Smooth muscle cell (in vitro differentiated cells): Measurements from ENCODE around the gene CFTR. TPM values are rescaled to one million over a fixed set of nuclear protein-coding genes. Genes with fewer than 3 reads are reported as not detected.

Experiments
- DNase-seq: peaks from one replicate; lab custom pipeline; 2025; ENCODE audit not compliant: unreplicated experiment; lab: John Stamatoyannopoulos, UW
- H2AFZ ChIP-seq: fragments of 200-600 bp; sonication (generic); 2 replicates; pipeline ENCODE4 v1.6.0; 2016; ENCODE audit warnings: antibody characterized with exemption, low read depth, mild to moderate bottlenecking
- H3F3A ChIP-seq: fragments of 200-600 bp; sonication (generic); 2 replicates; pipeline ENCODE4 v1.6.0; 2017; ENCODE audit warnings: antibody characterized with exemption, low read depth
- H3K27ac ChIP-seq: fragments of 200-600 bp; sonication (generic); 2 replicates; pipeline ENCODE4 v1.5.1; 2016; ENCODE audit warnings: low read depth, mild to moderate bottlenecking
- H3K27me3 ChIP-seq: fragments of 200-600 bp; sonication (generic); 2 replicates; pipeline ENCODE4 v1.6.1; 2016; ENCODE audit warnings: low read depth, mild to moderate bottlenecking
- H3K36me3 ChIP-seq: fragments of 200-600 bp; sonication (generic); 2 replicates; pipeline ENCODE4 v1.5.1; 2016; ENCODE audit warnings: low read depth
- H3K4me1 ChIP-seq: fragments of 200-600 bp; sonication (generic); 2 replicates; pipeline ENCODE4 v1.5.1; 2016; ENCODE audit warnings: low read depth
- H3K4me2 ChIP-seq: fragments of 200-600 bp; sonication (generic); 2 replicates; pipeline ENCODE4 v1.6.0; 2016; ENCODE audit warnings: mild to moderate bottlenecking
- H3K4me3 ChIP-seq: fragments of 200-600 bp; sonication (generic); 2 replicates; pipeline ENCODE4 v1.5.1; 2016; ENCODE audit warnings: mild to moderate bottlenecking
- H3K79me2 ChIP-seq: fragments of 200-600 bp; sonication (generic); 2 replicates; pipeline ENCODE4 v1.6.0; 2016; ENCODE audit warnings: low read depth, mild to moderate bottlenecking
- H3K9ac ChIP-seq: fragments of 200-600 bp; sonication (generic); 2 replicates; pipeline ENCODE4 v1.6.0; 2016; ENCODE audit warnings: low read depth
- H3K9me3 ChIP-seq: fragments of 200-600 bp; sonication (generic); replicated peaks from 2 replicates; pipeline ENCODE4 v1.5.1; 2016; ENCODE audit warnings: low read depth
- H4K20me1 ChIP-seq: fragments of 200-600 bp; sonication (generic); 2 replicates; pipeline ENCODE4 v1.6.0; 2016; ENCODE audit warnings: low read depth
- CTCF ChIP-seq: fragments of 200-600 bp; sonication (generic); IDR thresholded peaks from 2 replicates; pipeline ENCODE4 v1.5.1; 2017; ENCODE audit warnings: borderline replicate concordance, mild to moderate bottlenecking, antibody characterized with exemption; ENCODE audit not compliant: insufficient read depth, poor library complexity, severe bottlenecking
- WGBS: methylation state at CpG from one replicate; pipeline ENCODE4 v1.1.7; 2016; ENCODE audit warnings: low lambda C conversion rate; 5-methylcytosine and 5-hydroxymethylcytosine counted together
- polyA plus RNA-seq: library from polyadenylated mRNA; unstranded; fragments of >200 nt; fragmentation: Nextera tagmentation; extraction: Ambion mirVana; gene quantifications from 2 replicates; pipeline ENCODE4 v1.2.1, GENCODE V29; 2016
- total RNA-seq: library from RNA; depleted of rRNA; stranded (reverse); fragments of >200 nt; gene quantifications from 2 replicates; pipeline ENCODE4 v1.2.3, GENCODE V29; 2014

CFTR gene
- total and polyA plus RNA-seq, 2 experiments from 2014 or later: 0.53 to 1.6 TPM

GRCh38 chr7:117468174-117468573 lies 11.7 kb upstream of the CFTR start:
- H4K20me1 ChIP-seq: no peaks in the 10 kb centered on the region
- H3K4me3 ChIP-seq: no peak overlapping the region
- no peak for TF ChIP-seq CTCF
- H3K27me3 ChIP-seq: no peaks in the 10 kb centered on the region
- H3K27ac ChIP-seq: no peak overlapping the region
- H2AFZ ChIP-seq: no peak overlapping the region
- WGBS: 80% methylated on average over 2 of the region's 2 CpGs
- no peak overlapping the region for H3K9ac ChIP-seq
- no peaks in the 10 kb centered on the region for H3K4me1 ChIP-seq
- no peak for DNase-seq
- no peaks in the 10 kb centered on the region for H3F3A ChIP-seq
- no peaks in the 10 kb centered on the region for H3K36me3 ChIP-seq
- H3K9me3 ChIP-seq: no peaks in the 10 kb centered on the region
- H3K79me2 ChIP-seq: no peaks in the 10 kb centered on the region
- no peak overlapping the region for H3K4me2 ChIP-seq

- H3K9me3 ChIP-seq: no peaks in the 10 kb centered on the region
- no peak overlapping the region for H3K4me3 ChIP-seq
- H3K79me2 ChIP-seq: no peaks in the 10 kb centered on the region
- H3K27ac ChIP-seq: no peak overlapping the region
- no peaks in the 10 kb centered on the region for H3K36me3 ChIP-seq
- no peak overlapping the region for H3K9ac ChIP-seq
- no peaks in the 10 kb centered on the region for H3K27me3 ChIP-seq
- no peaks in the 10 kb centered on the region for H3K4me1 ChIP-seq
- no peaks in the 10 kb centered on the region for H4K20me1 ChIP-seq
- no peak for TF ChIP-seq CTCF
- 84% methylated on average over 5 of the region's 5 CpGs for WGBS
- no peak overlapping the region for H3K4me2 ChIP-seq
- no peak for DNase-seq
- no peaks in the 10 kb centered on the region for H3F3A ChIP-seq
- H2AFZ ChIP-seq: no peak overlapping the region
These were observed 9.0 kb upstream of the CFTR start for GRCh38 chr7:117470777-117471176.

- Histone ChIP-seq H3K27me3 (no peaks in the 10 kb centered on the region), H3K36me3 (no peaks in the 10 kb centered on the region), H2AFZ (no peak overlapping the region), H3K4me3 (no peak overlapping the region), H3K79me2 (no peaks in the 10 kb centered on the region), H3K4me2 (no peak overlapping the region), H3K4me1 (no peaks in the 10 kb centered on the region), H3K9ac (no peak overlapping the region), H3K9me3 (no peaks in the 10 kb centered on the region), H3K27ac (no peak overlapping the region), H4K20me1 (no peaks in the 10 kb centered on the region), H3F3A (no peaks in the 10 kb centered on the region)
- no peak for DNase-seq
- no peak for TF ChIP-seq CTCF
These were observed 7.5 kb upstream of the CFTR start for GRCh38 chr7:117472335-117472734.

GRCh38 chr7:117476557-117477215 lies 3.1 kb upstream of the CFTR start:
- H3F3A ChIP-seq: no peaks in the 10 kb centered on the region
- H2AFZ ChIP-seq: no peak overlapping the region
- H3K4me1 ChIP-seq: peaks cover 6% of the 10 kb centered on the region
- H4K20me1 ChIP-seq: no peaks in the 10 kb centered on the region
- DNase-seq: no peak
- H3K27ac ChIP-seq: no peak overlapping the region
- H3K27me3 ChIP-seq: peaks cover 42% of the 10 kb centered on the region
- no peak overlapping the region for H3K4me2 ChIP-seq
- H3K9ac ChIP-seq: no peak overlapping the region
- H3K36me3 ChIP-seq: no peaks in the 10 kb centered on the region
- no peak overlapping the region for H3K4me3 ChIP-seq
- WGBS: 90% methylated on average over 4 of the region's 4 CpGs
- TF ChIP-seq CTCF: no peak
- H3K79me2 ChIP-seq: no peaks in the 10 kb centered on the region
- H3K9me3 ChIP-seq: no peaks in the 10 kb centered on the region
